Measurements from ENCODE around the gene RAB43.

DNA sequence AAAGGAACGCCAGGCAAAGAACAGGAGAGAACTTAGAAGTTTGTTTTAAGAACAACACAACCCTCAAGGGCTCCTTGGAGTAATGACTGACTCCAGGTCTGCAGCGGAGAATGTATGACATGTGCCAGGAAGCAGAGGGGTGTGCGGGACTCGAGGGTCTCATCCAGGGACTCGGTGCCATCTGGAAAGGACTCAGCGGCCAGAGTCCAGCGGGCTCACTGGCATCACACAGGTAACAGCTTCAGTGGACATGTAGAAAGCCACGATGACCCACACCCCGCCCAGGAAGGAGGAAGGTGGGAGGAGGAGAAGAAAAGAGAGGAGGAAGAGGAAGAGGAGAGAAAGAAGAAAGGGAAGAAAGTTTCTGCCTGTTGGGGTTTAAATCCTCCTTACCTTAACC lies 39.6 kb downstream of the RAB43 start:
- TF ChIP-seq, protein P1, sequence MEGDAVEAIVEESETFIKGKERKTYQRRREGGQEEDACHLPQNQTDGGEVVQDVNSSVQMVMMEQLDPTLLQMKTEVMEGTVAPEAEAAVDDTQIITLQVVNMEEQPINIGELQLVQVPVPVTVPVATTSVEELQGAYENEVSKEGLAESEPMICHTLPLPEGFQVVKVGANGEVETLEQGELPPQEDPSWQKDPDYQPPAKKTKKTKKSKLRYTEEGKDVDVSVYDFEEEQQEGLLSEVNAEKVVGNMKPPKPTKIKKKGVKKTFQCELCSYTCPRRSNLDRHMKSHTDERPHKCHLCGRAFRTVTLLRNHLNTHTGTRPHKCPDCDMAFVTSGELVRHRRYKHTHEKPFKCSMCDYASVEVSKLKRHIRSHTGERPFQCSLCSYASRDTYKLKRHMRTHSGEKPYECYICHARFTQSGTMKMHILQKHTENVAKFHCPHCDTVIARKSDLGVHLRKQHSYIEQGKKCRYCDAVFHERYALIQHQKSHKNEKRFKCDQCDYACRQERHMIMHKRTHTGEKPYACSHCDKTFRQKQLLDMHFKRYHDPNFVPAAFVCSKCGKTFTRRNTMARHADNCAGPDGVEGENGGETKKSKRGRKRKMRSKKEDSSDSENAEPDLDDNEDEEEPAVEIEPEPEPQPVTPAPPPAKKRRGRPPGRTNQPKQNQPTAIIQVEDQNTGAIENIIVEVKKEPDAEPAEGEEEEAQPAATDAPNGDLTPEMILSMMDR (IDR thresholded peaks at IDR 0.05): no peak
- TF ChIP-seq POLR2A (IDR thresholded peaks at IDR 0.05; ENCODE audit: low read depth): no peak
